Limb (tissue), 2 donors: ENCODE data around the gene LSS.

Experiments used
- DNase-seq, 2 donors: peaks; one replicate each; pipeline ENCODE4 v3.0.0-alpha.2; 2016; ENCODE audit errors: extremely low spot score in 2 of 2

Gene LSS

GRCh38 chr21:46228345-46229051 lies at the start of gene LSS:
Gene LSS (minus strand): TSS chr21:46228774. CDS start chr21:46228745, 29 bp downstream.
- DNase-seq = peak; percentile 95 to 98

GRCh38 chr21:46274797-46275390 lies 46.3 kb upstream of the LSS start:
- no peak for DNase-seq

GRCh38 chr21:46273341-46273740 lies 44.8 kb upstream of the LSS start:
- no peak for DNase-seq

- DNase-seq = no peak
These were observed 40.9 kb upstream of the LSS start for GRCh38 chr21:46269466-46269865.

GRCh38 chr21:46268371-46268770 lies 39.8 kb upstream of the LSS start:
- DNase-seq = no peak

GRCh38 chr21:46266946-46267345 lies 38.4 kb upstream of the LSS start:
- DNase-seq = no peak

GRCh38 chr21:46265736-46266525 lies 37.4 kb upstream of the LSS start:
- no peak for DNase-seq

GRCh38 chr21:46264690-46265144 lies 36.1 kb upstream of the LSS start:
- no peak for DNase-seq

- DNase-seq = no peak
These were observed 35.6 kb upstream of the LSS start for GRCh38 chr21:46264046-46264689.

- DNase-seq = no peak
These were observed 28.0 kb upstream of the LSS start for GRCh38 chr21:46256501-46256994.

GRCh38 chr21:46255758-46256337 lies 27.3 kb upstream of the LSS start:
- DNase-seq = no peak

GRCh38 chr21:46255166-46255565 lies 26.6 kb upstream of the LSS start:
- DNase-seq = no peak

GRCh38 chr21:46254208-46254975 lies 25.8 kb upstream of the LSS start:
- DNase-seq = no peak

GRCh38 chr21:46253610-46254124 lies 25.1 kb upstream of the LSS start:
- DNase-seq = no peak

- DNase-seq = no peak
These were observed 24.3 kb upstream of the LSS start for GRCh38 chr21:46252840-46253239.

- no peak for DNase-seq
These were observed 21.7 kb upstream of the LSS start for GRCh38 chr21:46250146-46250725.

- no peak for DNase-seq
These were observed 20.3 kb upstream of the LSS start for GRCh38 chr21:46248827-46249226.

GRCh38 chr21:46248422-46248782 lies 19.8 kb upstream of the LSS start:
- DNase-seq = no peak

- DNase-seq = no peak
These were observed 19.3 kb upstream of the LSS start for GRCh38 chr21:46247699-46248421.
